Suprapubic skin (tissue), 3 donors: ENCODE results near the gene PUS3.

Experiments
- CTCF ChIP-seq, 2 donors: fragments of 200-600 bp in 1 of 2; fragments of 450-650 bp in 1 of 2; sonication (generic) in 1 of 2; IDR thresholded peaks; one replicate each; pipeline ENCODE4 v1.5.1; 2016 to 2019; ENCODE audit warnings: antibody characterized with exemption in 2 of 2, mild to moderate bottlenecking in 1 of 2, moderate library complexity in 1 of 2
- EP300 ChIP-seq: sonication (generic); formaldehyde crosslinking; IDR thresholded peaks from one replicate; pipeline ENCODE4 v1.6.1; 2017; ENCODE audit warnings: antibody characterized with exemption
- POLR2A ChIP-seq, 2 donors: fragments of 450-650 bp; IDR thresholded peaks; one replicate each; pipeline ENCODE4 v1.6.1; 2017; ENCODE audit warnings: antibody characterized with exemption in 2 of 2, mild to moderate bottlenecking in 2 of 2, moderate library complexity in 2 of 2

DNA sequence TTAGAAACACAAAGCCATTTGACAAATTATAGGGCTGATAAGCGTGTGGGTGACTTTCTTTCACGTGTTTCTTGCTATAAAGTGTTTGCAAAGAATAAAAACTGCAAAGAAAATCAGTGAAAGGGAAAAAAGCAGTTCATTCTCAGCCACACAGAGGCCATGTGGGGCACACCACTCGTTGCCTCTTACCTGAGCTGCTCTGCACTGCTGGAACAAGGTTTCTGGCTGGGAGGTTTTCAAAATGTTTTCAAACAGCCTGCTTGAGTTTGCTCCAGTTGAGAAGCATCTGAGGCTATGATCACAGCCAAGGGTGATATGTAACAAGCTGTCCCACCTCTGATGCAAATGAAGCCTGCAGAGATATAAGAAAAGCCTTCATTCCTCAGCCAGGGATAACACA is 28.1 kb upstream of the PUS3 start:
- TF ChIP-seq CTCF (IDR thresholded peaks at IDR 0.05) (no peak), POLR2A (IDR thresholded peaks at IDR 0.05) (no peak), EP300 (no peak)
